Mesenchymal stem cell (in vitro differentiated cells and primary cell): ENCODE results near the gene TECPR2.
"Not testable (repeated sequence)": the region's sequence is repeated elsewhere in the genome, so short reads cannot be mapped to it uniquely, and the experiment has no call there.

Source experiments
- DNase-seq: peaks from one replicate; pipeline ENCODE4 v3.0.0-alpha.2; 2013
- H2AFZ ChIP-seq: one replicate; pipeline ENCODE4 v1.6.1; 2013; ENCODE audit warnings: low read depth, mild to moderate bottlenecking, control low read depth, inconsistent platforms, low read length, moderate library complexity
- H2AK5ac ChIP-seq: 2 replicates; pipeline ENCODE4 v1.6.1; 2013; ENCODE audit warnings: low read length, moderate library complexity, mild to moderate bottlenecking, inconsistent platforms; ENCODE audit not compliant: severe bottlenecking
- H2BK120ac ChIP-seq: one replicate; pipeline ENCODE4 v1.6.1; 2013; ENCODE audit warnings: low read depth, mild to moderate bottlenecking, inconsistent platforms, low read length, moderate library complexity
- H2BK12ac ChIP-seq, 2 experiments: one replicate each; pipeline ENCODE4 v1.6.1; 2013; ENCODE audit warnings: inconsistent platforms in 2 of 2, low read length in 2 of 2, mild to moderate bottlenecking in 2 of 2, moderate library complexity in 2 of 2, control low read depth in 1 of 2
- H2BK15ac ChIP-seq: one replicate; pipeline ENCODE4 v1.6.1; 2013; ENCODE audit warnings: mild to moderate bottlenecking, low read depth, inconsistent platforms; ENCODE audit not compliant: poor library complexity, severe bottlenecking
- H2BK5ac ChIP-seq: 2 replicates; pipeline ENCODE4 v1.6.1; 2013; ENCODE audit warnings: low read depth, mild to moderate bottlenecking, low read length, control low read depth, inconsistent platforms; ENCODE audit not compliant: poor library complexity, severe bottlenecking
- H3K14ac ChIP-seq, 2 experiments: one replicate each; pipeline ENCODE4 v1.6.1; 2013; ENCODE audit warnings: inconsistent platforms in 2 of 2, low read length in 2 of 2, control low read depth in 1 of 2, mild to moderate bottlenecking in 1 of 2, moderate library complexity in 1 of 2
- H3K18ac ChIP-seq, 2 experiments: one replicate each; pipeline ENCODE4 v1.6.1; 2013; ENCODE audit warnings: inconsistent platforms in 2 of 2, low read length in 2 of 2, control low read depth in 1 of 2, low read depth in 1 of 2, mild to moderate bottlenecking in 1 of 2
- H3K23ac ChIP-seq, 2 experiments: one replicate each; pipeline ENCODE4 v1.6.1; 2013; ENCODE audit warnings: inconsistent platforms in 2 of 2, low read length in 2 of 2, mild to moderate bottlenecking in 2 of 2, moderate library complexity in 2 of 2, control low read depth in 1 of 2
- H3K27ac ChIP-seq: 2 replicates; pipeline ENCODE4 v1.5.1; 2013; ENCODE audit warnings: mild to moderate bottlenecking, moderate library complexity, low read length, control low read depth, inconsistent platforms; ENCODE audit not compliant: poor library complexity, severe bottlenecking
- H3K27me3 ChIP-seq, 2 experiments: 2 replicates each; pipeline versions ENCODE4 v1.6.1 to v1.7.0; 2013; ENCODE audit warnings: low read length in 2 of 2, mild to moderate bottlenecking in 2 of 2, moderate library complexity in 2 of 2, control low read depth in 1 of 2, inconsistent platforms in 1 of 2; ENCODE audit not compliant: control insufficient read depth in 1 of 2, insufficient read depth in 1 of 2
- H3K36me3 ChIP-seq, 2 experiments: 2 replicates each; pipeline versions ENCODE4 v1.6.1 to v1.7.0; 2013; ENCODE audit warnings: low read length in 2 of 2, control low read depth in 1 of 2, inconsistent platforms in 1 of 2, low read depth in 1 of 2, mild to moderate bottlenecking in 1 of 2; ENCODE audit not compliant: insufficient read depth in 2 of 2, control insufficient read depth in 1 of 2
- H3K4ac ChIP-seq, 2 experiments: one replicate each; pipeline ENCODE4 v1.6.1; 2013; ENCODE audit warnings: inconsistent platforms in 2 of 2, low read length in 2 of 2, mild to moderate bottlenecking in 2 of 2, moderate library complexity in 2 of 2, control low read depth in 1 of 2, low read depth in 1 of 2
- H3K4me1 ChIP-seq: 2 replicates; pipeline ENCODE4 v1.6.1; 2013; ENCODE audit warnings: low read depth, low read length, control low read depth; ENCODE audit not compliant: control insufficient read depth, insufficient read depth
- H3K4me2 ChIP-seq: 2 replicates; pipeline ENCODE4 v1.6.1; 2013; ENCODE audit warnings: low read length, mild to moderate bottlenecking, inconsistent platforms; ENCODE audit not compliant: poor library complexity, severe bottlenecking
- H3K4me3 ChIP-seq, 2 experiments: 2 replicates each; pipeline versions ENCODE4 v1.5.1 to v1.7.0; 2013; ENCODE audit warnings: low read length in 2 of 2, mild to moderate bottlenecking in 2 of 2, control low read depth in 1 of 2, low read depth in 1 of 2; ENCODE audit not compliant: insufficient read depth in 1 of 2
- H3K79me1 ChIP-seq: replicated peaks from 2 replicates; pipeline ENCODE4 v1.6.1; 2013; ENCODE audit warnings: mild to moderate bottlenecking, control low read depth, low read length, inconsistent platforms; ENCODE audit not compliant: poor library complexity, severe bottlenecking
- H3K9ac ChIP-seq: 2 replicates; pipeline ENCODE4 v1.7.0; 2013; ENCODE audit warnings: mild to moderate bottlenecking, low read length, moderate library complexity
- H3K9me3 ChIP-seq: 2 replicates; pipeline ENCODE4 v1.7.0; 2013; ENCODE audit warnings: mild to moderate bottlenecking, low read length; ENCODE audit not compliant: control insufficient read depth
- H4K8ac ChIP-seq: one replicate; pipeline ENCODE4 v1.6.1; 2013; ENCODE audit warnings: inconsistent platforms, mild to moderate bottlenecking, low read length, moderate library complexity
- H4K91ac ChIP-seq: one replicate; pipeline ENCODE4 v1.6.1; 2013; ENCODE audit warnings: mild to moderate bottlenecking, low read length, inconsistent platforms
- WGBS: methylation state at CpG from one replicate; pipeline ENCODE4 v1.1.7; 2013; ENCODE audit warnings: mixed read lengths; 5-methylcytosine and 5-hydroxymethylcytosine counted together

The TECPR2 gene

GRCh38 chr14:102517392-102518062 lies 154.8 kb downstream of the TECPR2 start:
- H3K79me1 ChIP-seq, result no peaks in the 10 kb centered on the region
- peak overlapping the region; percentile 1 for H2AFZ ChIP-seq
- H3K9ac ChIP-seq, result peak overlapping the region; percentile 76
- H2AK5ac ChIP-seq, result no peak overlapping the region
- 27% methylated on average over 36 of the region's 37 CpGs for WGBS
- no peaks in the 10 kb centered on the region for H3K9me3 ChIP-seq
- H4K8ac ChIP-seq, result peak overlapping the region; percentile 99
- peak overlapping the region; percentile 98 for H4K91ac ChIP-seq
- no peaks in the 10 kb centered on the region for H3K27me3 ChIP-seq
- DNase-seq, result no peak
- peak overlapping the region; percentile 94 for H2BK15ac ChIP-seq
- no peaks in the 10 kb centered on the region for H3K36me3 ChIP-seq
- peak overlapping the region; percentile 86 to 94 for H3K4ac ChIP-seq
- H2BK120ac ChIP-seq, result peak overlapping the region; percentile 95
- H3K18ac ChIP-seq, result peak overlapping the region; percentile 89 to 96
- no peak overlapping the region for H3K23ac ChIP-seq
- no peak overlapping the region for H3K27ac ChIP-seq
- H3K4me3 ChIP-seq, result peak overlapping the region; percentile 75 to 78
- H2BK12ac ChIP-seq, result peak overlapping the region in 1 of 2 experiments; percentile 11
- H3K4me1 ChIP-seq, result peaks cover 11% of the 10 kb centered on the region
- peak overlapping the region; percentile 100 for H3K4me2 ChIP-seq
- H2BK5ac ChIP-seq, result no peak overlapping the region
- H3K14ac ChIP-seq, result no peak overlapping the region

DNA sequence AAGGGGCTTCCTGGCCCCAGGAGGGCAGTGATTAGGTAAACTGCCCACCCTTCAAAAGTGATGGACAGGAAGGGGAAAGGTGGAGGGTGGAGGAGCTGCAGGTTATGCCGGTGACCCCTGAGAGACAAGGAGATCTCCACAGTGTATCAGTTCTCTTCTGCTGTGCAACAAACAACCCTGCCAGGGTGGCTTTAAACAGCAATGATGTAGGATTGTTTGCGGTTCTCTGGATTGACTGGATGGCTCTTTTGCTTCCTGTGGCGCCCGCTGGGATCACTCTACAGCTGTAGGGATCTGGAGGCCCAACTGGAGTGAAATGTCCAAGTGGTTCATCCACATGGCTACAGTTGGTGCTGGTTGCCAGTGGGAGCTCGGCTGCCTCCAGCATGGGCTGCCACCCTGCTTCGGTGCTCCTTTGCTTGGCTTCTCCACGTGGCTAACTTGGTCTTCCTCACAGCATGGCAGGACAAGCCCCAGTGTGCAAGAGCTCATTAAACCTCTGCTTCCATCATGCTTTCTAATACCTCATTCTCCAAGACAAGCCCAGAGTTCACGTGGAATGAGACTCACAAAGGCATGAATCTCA lies 155.4 kb downstream of the TECPR2 start:
- Histone ChIP-seq H3K23ac (no peak overlapping the region), H3K14ac (no peak overlapping the region), H3K27ac (no peak overlapping the region), H3K36me3 (no peaks in the 10 kb centered on the region), H4K8ac (peak overlapping the region; percentile 81), H3K9me3 (no peaks in the 10 kb centered on the region), H3K4ac (peak overlapping the region in 1 of 2 experiments; percentile 94), H3K4me2 (no peak overlapping the region), H3K4me1 (peaks cover 11% of the 10 kb centered on the region), H3K4me3 (no peak overlapping the region), H2AFZ (no peak overlapping the region), H3K9ac (no peak overlapping the region), H2BK120ac (no peak overlapping the region), H2BK15ac (no peak overlapping the region), H3K27me3 (no peaks in the 10 kb centered on the region), H4K91ac (peak overlapping the region; percentile 98), H3K79me1 (no peaks in the 10 kb centered on the region), H2AK5ac (no peak overlapping the region), H2BK12ac (no peak overlapping the region), H3K18ac (no peak overlapping the region), H2BK5ac (no peak overlapping the region)
- no peak for DNase-seq
- WGBS, result 80% methylated on average over 8 of the region's 8 CpGs

- H3K14ac ChIP-seq, H2BK5ac ChIP-seq, H3K9me3 ChIP-seq, H3K27ac ChIP-seq, H3K4ac ChIP-seq, DNase-seq, H2AK5ac ChIP-seq, H3K18ac ChIP-seq, H3K4me2 ChIP-seq, H4K8ac ChIP-seq, H3K79me1 ChIP-seq, H2AFZ ChIP-seq, H2BK12ac ChIP-seq, H3K23ac ChIP-seq, H4K91ac ChIP-seq, H3K9ac ChIP-seq, H3K4me3 ChIP-seq, H3K27me3 ChIP-seq, H2BK15ac ChIP-seq, H3K36me3 ChIP-seq, H2BK120ac ChIP-seq: not testable (repeated sequence)
- WGBS, result 89% methylated on average over 5 of the region's 5 CpGs
- H3K4me1 ChIP-seq, result peaks cover 16% of the 10 kb centered on the region
These were observed 157.0 kb downstream of the TECPR2 start for GRCh38 chr14:102519709-102520108.

DNA sequence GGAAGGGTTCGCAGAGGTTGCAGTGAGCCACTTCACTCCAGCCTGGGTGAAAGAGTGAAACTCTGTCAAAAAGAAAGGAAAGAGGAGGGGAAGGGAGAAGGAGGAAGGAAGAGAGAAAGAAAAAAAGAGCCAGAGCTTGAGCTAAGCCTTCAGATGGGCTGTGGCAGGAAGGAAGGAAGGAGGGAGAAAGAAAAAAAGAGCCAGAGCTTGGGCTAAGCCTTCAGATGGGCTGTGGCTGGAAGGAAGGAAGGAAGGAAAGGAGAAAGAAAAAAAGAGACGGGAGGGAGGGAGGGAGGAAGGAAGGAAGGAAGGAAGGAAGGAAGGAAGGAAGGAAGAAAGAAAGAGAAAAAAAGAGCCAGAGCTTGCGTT lies 160.4 kb downstream of the TECPR2 start:
- Histone ChIP-seq H3K4ac (no peak overlapping the region), H2BK12ac (no peak overlapping the region), H3K4me1 (peaks cover 12% of the 10 kb centered on the region), H3K18ac (no peak overlapping the region), H2BK120ac (no peak overlapping the region), H3K14ac (no peak overlapping the region), H4K91ac (no peak overlapping the region), H3K4me3 (no peak overlapping the region), H3K23ac (no peak overlapping the region), H2BK15ac (no peak overlapping the region), H2BK5ac (no peak overlapping the region), H3K27ac (no peak overlapping the region), H3K36me3 (no peaks in the 10 kb centered on the region), H4K8ac (no peak overlapping the region), H3K9me3 (no peaks in the 10 kb centered on the region), H2AK5ac (no peak overlapping the region), H3K4me2 (no peak overlapping the region), H2AFZ (no peak overlapping the region), H3K9ac (no peak overlapping the region), H3K79me1 (no peaks in the 10 kb centered on the region), H3K27me3 (no peaks in the 10 kb centered on the region)
- WGBS, result 82% methylated on average over 3 of the region's 3 CpGs
- no peak for DNase-seq
